Right lobe of liver (tissue), 6 donors: ENCODE results near the gene POLR3H. TPM values are rescaled to one million over a fixed set of nuclear protein-coding genes. Genes with fewer than 3 reads are reported as not detected.
"Not testable (repeated sequence)": the region's sequence is repeated elsewhere in the genome, so short reads cannot be mapped to it uniquely, and the experiment has no call there.

Source experiments
- ATAC-seq, 4 donors: fragments of 200-7000 bp; cut with Tn5 transposase; one replicate each; pipeline ENCODE4 v1.9.1; 2020; ENCODE audit warnings: mild to moderate bottlenecking in 4 of 4, moderate library complexity in 4 of 4
- DNase-seq, 3 donors: peaks; one replicate each; pipeline ENCODE4 v3.0.0-alpha.2; 2020
- H3K27ac ChIP-seq, 3 donors: fragments of 200-600 bp; one replicate each; pipeline ENCODE4 v1.8.0; 2022
- H3K27me3 ChIP-seq, 2 donors: fragments of 200-600 bp; one replicate each; pipeline ENCODE4 v1.8.0; 2022
- H3K36me3 ChIP-seq, 4 donors: fragments of 200-600 bp; sonication (generic) in 1 of 4; one replicate each; pipeline versions ENCODE4 v1.5.1 to v1.8.0; 2017 to 2022; ENCODE audit warnings: control low read depth in 1 of 4
- H3K4me1 ChIP-seq, 4 donors: fragments of 200-600 bp; sonication (generic) in 1 of 4; one replicate each; pipeline versions ENCODE4 v1.5.1 to v1.8.0; 2017 to 2022; ENCODE audit warnings: control low read depth in 1 of 4
- H3K4me3 ChIP-seq, 3 donors: fragments of 200-600 bp; one replicate each; pipeline ENCODE4 v1.8.0; 2022
- H3K9me3 ChIP-seq, 4 donors: fragments of 200-600 bp; sonication (generic) in 1 of 4; one replicate each; pipeline versions ENCODE4 v1.5.1 to v1.8.0; 2017 to 2022; ENCODE audit warnings: control low read depth in 1 of 4
- CTCF ChIP-seq, 4 donors: fragments of 200-600 bp in 3 of 4; fragments of 450-650 bp in 1 of 4; IDR thresholded peaks; one replicate each; pipeline versions ENCODE4 v1.5.1 to v1.8.0; 2016 to 2022; ENCODE audit warnings: antibody characterized with exemption in 4 of 4, mild to moderate bottlenecking in 2 of 4
- POLR2A ChIP-seq: fragments of 450-650 bp; IDR thresholded peaks from one replicate; pipeline ENCODE4 v1.6.1; 2017; ENCODE audit warnings: antibody characterized with exemption, mild to moderate bottlenecking
- WGBS: methylation state at CpG from one replicate; pipeline ENCODE4 v1.1.6; 2018; ENCODE audit warnings: low coverage, low lambda C conversion rate; ENCODE audit not compliant: insufficient coverage; ENCODE audit errors: missing lambda C conversion rate; 5-methylcytosine and 5-hydroxymethylcytosine counted together
- intact Hi-C, 2 donors: fragments of 100-400 bp; cut with DNase I; formaldehyde crosslinking; loops; one replicate each; pipeline versions ENCODE4 v1.11.2 to v1.14.1; 2022
- total RNA-seq, 6 experiments: library from RNA; depleted of rRNA in 2 of 6; stranded (reverse); fragments of >200 nt in 2 of 6; fragmentation: NEBNext Ultra II Directional in 3 of 6; extraction: Animal tissue kit (Norgen Biotek cat#: 25700) in 3 of 6; gene quantifications; one replicate each; pipeline versions ENCODE4 v1.1.0 to v1.2.4, GENCODE V29; 2016 to 2023
- donor health status: DM: no; HTN: yes; CAD: no.
- donor health status: DM: no; HTN: no; CAD: no.
- donor health status: DM: no; HTN: no; CAD: no.
- donor health status: DM: no; HTN: yes; CAD: no.
- donor health status: DM: no; HTN: yes; CAD: no.

Gene POLR3H
- total RNA-seq, 6 experiments from 2014 or later = 9.5 to 23.0 (median 18.0) TPM

GRCh38 chr22:41560095-41560471 lies 15.8 kb upstream of the POLR3H start:
- TF ChIP-seq POLR2A (no peak), CTCF (IDR thresholded peaks at IDR 0.05) (no peak)
- DNase-seq (no peak), ATAC-seq (no peak)
- Histone ChIP-seq H3K9me3 (no peaks in the 10 kb centered on the region), H3K4me1 (peaks cover 0 to 26% (median 3%) of the 10 kb centered on the region in 4 donors), H3K27me3 (no peaks in the 10 kb centered on the region), H3K36me3 (no peaks in the 10 kb centered on the region), H3K27ac (no peak overlapping the region), H3K4me3 (no peak overlapping the region)
- WGBS = 63% methylated on average over 4 of the region's 6 CpGs
- intact Hi-C loops = no loop called here

- H3K4me1 ChIP-seq = peaks cover 0 to 34% (median 3%) of the 10 kb centered on the region in 4 donors
- H3K27me3 ChIP-seq, H3K9me3 ChIP-seq, H3K36me3 ChIP-seq, DNase-seq, ATAC-seq, H3K4me3 ChIP-seq, intact Hi-C loops: not testable (repeated sequence)
- H3K27ac ChIP-seq = peak overlapping the region in 2 of 3 donors; percentile 2 to 92
- WGBS = 83% methylated on average over 8 of the region's 13 CpGs
These were observed 14.0 kb upstream of the POLR3H start for GRCh38 chr22:41558241-41558630.

GRCh38 chr22:41557401-41558240 lies 13.4 kb upstream of the POLR3H start:
- intact Hi-C loops = no loop called here
- H3K27ac ChIP-seq = peak overlapping the region; percentile 47 to 92 (median 48)
- 31% methylated on average over 12 of the region's 19 CpGs for WGBS

GRCh38 chr22:41556561-41556960 lies 12.3 kb upstream of the POLR3H start:
- ATAC-seq (no peak), DNase-seq (no peak)
- Histone ChIP-seq H3K36me3 (no peaks in the 10 kb centered on the region), H3K4me1 (peaks cover 0 to 38% (median 3%) of the 10 kb centered on the region in 4 donors), H3K9me3 (no peaks in the 10 kb centered on the region), H3K27ac (peak overlapping the region in 1 of 3 donors; percentile 92), H3K4me3 (no peak overlapping the region), H3K27me3 (no peaks in the 10 kb centered on the region)
- TF ChIP-seq POLR2A (no peak), CTCF (IDR thresholded peaks at IDR 0.05) (no peak)
- WGBS = 61% methylated on average over 6 of the region's 10 CpGs
- intact Hi-C loops = no loop called here

More at GRCh38 chr22:41557401-41558240, 13.4 kb upstream of the POLR3H start:
- Histone ChIP-seq H3K4me1 (peaks cover 0 to 34% (median 3%) of the 10 kb centered on the region in 4 donors), H3K36me3 (no peaks in the 10 kb centered on the region), H3K27me3 (no peaks in the 10 kb centered on the region), H3K9me3 (no peaks in the 10 kb centered on the region), H3K4me3 (no peak overlapping the region)
- DNase-seq = peak; percentile 72 to 94 (median 89)
- TF ChIP-seq POLR2A (no peak), CTCF (IDR thresholded peaks at IDR 0.05) (no peak)
- peak; percentile 80 to 83 (median 82) for ATAC-seq

- ATAC-seq (no peak), DNase-seq (no peak)
- Histone ChIP-seq H3K27me3 (no peaks in the 10 kb centered on the region), H3K36me3 (no peaks in the 10 kb centered on the region), H3K9me3 (no peaks in the 10 kb centered on the region), H3K27ac (peak overlapping the region in 1 of 3 donors; percentile 43), H3K4me3 (no peak overlapping the region), H3K4me1 (peaks cover 0 to 49% (median 5%) of the 10 kb centered on the region in 4 donors)
- intact Hi-C loops = no loop called here
- 88% methylated on average over 2 of the region's 7 CpGs for WGBS
- TF ChIP-seq POLR2A = no peak
- no peak for TF ChIP-seq CTCF (IDR thresholded peaks at IDR 0.05)
These were observed 11.2 kb upstream of the POLR3H start for GRCh38 chr22:41555325-41555982.
